ENCODE results near the gene NDOR1. TPM values are rescaled to one million over a fixed set of nuclear protein-coding genes. Genes with fewer than 3 reads are reported as not detected.

The NDOR1 gene
- total and polyA plus RNA-seq, 2 of the 8 experiments (the other 6 are each of a cell fraction or from before 2014, with no cell fraction given) = 25.7 to 32.3 TPM

DNA sequence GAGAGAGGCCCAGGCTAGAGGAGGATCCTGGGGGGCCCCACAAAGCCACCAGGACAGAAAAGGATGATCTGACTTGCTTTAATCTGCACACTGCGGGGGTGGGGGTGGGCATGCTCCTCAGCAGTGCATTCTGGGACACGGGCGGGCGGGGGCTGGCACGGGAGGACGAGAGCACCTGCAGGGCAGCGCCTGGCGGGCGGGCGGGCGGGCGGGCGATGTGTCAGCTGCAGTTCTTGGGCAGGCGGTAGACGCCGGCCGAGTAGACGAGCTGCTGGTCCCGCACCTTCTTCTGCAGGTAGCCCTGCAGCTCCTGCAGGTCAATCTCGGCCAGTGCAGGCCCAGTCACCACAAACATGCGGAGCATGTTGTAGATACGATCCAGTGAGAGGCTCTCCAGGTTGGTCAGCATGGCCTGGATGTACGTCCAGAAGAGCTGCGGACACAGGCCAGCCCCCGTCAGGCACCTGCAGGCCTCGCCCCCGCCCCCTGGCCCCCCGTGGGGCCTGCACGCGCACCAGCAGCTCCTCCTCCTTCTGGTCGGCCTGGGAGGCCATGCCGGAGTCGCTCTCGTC is 30.7 kb upstream of the NDOR1 start:
- CTCF ChIA-PET (ENCODE audit: partially characterized antibody) = interaction anchor here (0.6 to 3.9 kb wide), 30 partner anchors 8 to 179 kb away, joined by 3 to 47 read pairs (median 4); partner anchors contain the start of genes ABCA2, ANAPC2, CLIC3 and GRIN1
- no peaks in the 10 kb centered on the region for H3K79me2 ChIP-seq (ENCODE audit: control insufficient read depth in 1 of 2, insufficient read depth in 2 of 2, low read length in 2 of 2)
- no peak overlapping the region for H2BK15ac ChIP-seq (ENCODE audit: low read length)
- FAIRE-seq = no peak
- H3K56ac ChIP-seq (replicated peaks; ENCODE audit: insufficient read length, low read depth, low read length) = no peak overlapping the region
- no peak overlapping the region for H3K9ac ChIP-seq (replicated peaks in 1 of 4; ENCODE audit: extremely low read depth in 1 of 4, low read depth in 3 of 4, low read length in 3 of 4)
- H4K8ac ChIP-seq (ENCODE audit: extremely low read depth, insufficient read depth, low read length) = no peak overlapping the region
- no peak overlapping the region for H2BK12ac ChIP-seq (ENCODE audit: low read depth, low read length)
- H2BK120ac ChIP-seq (replicated peaks; ENCODE audit: low read depth, low read length) = no peak overlapping the region
- no peaks in the 10 kb centered on the region for H3K9me3 ChIP-seq (ENCODE audit: insufficient read depth in 2 of 2, low read depth in 1 of 2, low read length in 1 of 2)
- peaks cover 0 to 15% (median 10%) of the 10 kb centered on the region in 4 experiments; a peak in 6 of 7 replicates for H3K4me1 ChIP-seq (replicated peaks in 1 of 4; ENCODE audit: control insufficient read depth in 3 of 4, insufficient read depth in 4 of 4, low read length in 3 of 4)
- TF ChIP-seq CREB1 (IDR thresholded peaks at IDR 0.05) (no peak), SP4 (IDR thresholded peaks at IDR 0.05; ENCODE audit: low read length) (no peak), RAD21 (IDR thresholded peaks at IDR 0.05 in 1 of 2, conservative IDR thresholded peaks at IDR 0.05 in 1 of 2; ENCODE audit: low read depth in 2 of 2, low read length in 2 of 2) (peak in 1 of 2 experiments; percentile 8; a peak in 1 of 4 replicates)
- TF ChIP-seq, protein P1, sequence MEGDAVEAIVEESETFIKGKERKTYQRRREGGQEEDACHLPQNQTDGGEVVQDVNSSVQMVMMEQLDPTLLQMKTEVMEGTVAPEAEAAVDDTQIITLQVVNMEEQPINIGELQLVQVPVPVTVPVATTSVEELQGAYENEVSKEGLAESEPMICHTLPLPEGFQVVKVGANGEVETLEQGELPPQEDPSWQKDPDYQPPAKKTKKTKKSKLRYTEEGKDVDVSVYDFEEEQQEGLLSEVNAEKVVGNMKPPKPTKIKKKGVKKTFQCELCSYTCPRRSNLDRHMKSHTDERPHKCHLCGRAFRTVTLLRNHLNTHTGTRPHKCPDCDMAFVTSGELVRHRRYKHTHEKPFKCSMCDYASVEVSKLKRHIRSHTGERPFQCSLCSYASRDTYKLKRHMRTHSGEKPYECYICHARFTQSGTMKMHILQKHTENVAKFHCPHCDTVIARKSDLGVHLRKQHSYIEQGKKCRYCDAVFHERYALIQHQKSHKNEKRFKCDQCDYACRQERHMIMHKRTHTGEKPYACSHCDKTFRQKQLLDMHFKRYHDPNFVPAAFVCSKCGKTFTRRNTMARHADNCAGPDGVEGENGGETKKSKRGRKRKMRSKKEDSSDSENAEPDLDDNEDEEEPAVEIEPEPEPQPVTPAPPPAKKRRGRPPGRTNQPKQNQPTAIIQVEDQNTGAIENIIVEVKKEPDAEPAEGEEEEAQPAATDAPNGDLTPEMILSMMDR (IDR thresholded peaks at IDR 0.05; ENCODE audit: control extremely low read depth in 1 of 3, insufficient read depth in 1 of 3, low read depth in 1 of 3, low read length in 3 of 3) = peak in 1 of 3 experiments; percentile 34; a peak in 1 of 4 replicates
- H2AK5ac ChIP-seq (ENCODE audit: low read depth, low read length) = no peak overlapping the region
- H3K4me2 ChIP-seq (ENCODE audit: insufficient read depth in 1 of 2, low read depth in 2 of 2, low read length in 2 of 2) = peak overlapping the region in 1 of 2 experiments; percentile 30; a peak in 1 of 4 replicates
- H2AFZ ChIP-seq (ENCODE audit: low read length) = no peak overlapping the region
- no peak overlapping the region for H3K27ac ChIP-seq (ENCODE audit: low read depth, low read length)
- no peak overlapping the region for H2BK20ac ChIP-seq (ENCODE audit: low read length)
- peak in 1 of 2 experiments; percentile 67 for DNase-seq (ENCODE audit: low read depth in 1 of 2, low spot score in 2 of 2)
- H3K4me3 ChIP-seq (ENCODE audit: extremely low read depth in 1 of 4, insufficient read depth in 2 of 4, low read depth in 3 of 4, low read length in 4 of 4) = peak overlapping the region in 1 of 4 experiments; percentile 27; a peak in 1 of 8 replicates
- no peak overlapping the region for H3K4ac ChIP-seq (replicated peaks; ENCODE audit: insufficient read length, low read depth, low read length)
- H3K79me1 ChIP-seq (ENCODE audit: low read depth, low read length) = no peaks in the 10 kb centered on the region
- POLR2A ChIA-PET (ENCODE audit: partially characterized antibody) = interaction anchor here (0.7 to 3.7 kb wide), 20 partner anchors 8 to 105 kb away, joined by 3 to 15 read pairs (median 4); partner anchors contain the start of genes MAN1B1, NDOR1, SSNA1 and TMEM203
- peaks cover 7 to 27% (median 22%) of the 10 kb centered on the region in 4 experiments for H3K27me3 ChIP-seq (replicated peaks in 1 of 4; ENCODE audit: control insufficient read depth in 3 of 4, extremely low read depth in 1 of 4, insufficient read depth in 3 of 4, low read length in 3 of 4)
- H3K23ac ChIP-seq (ENCODE audit: insufficient read length) = no peak overlapping the region
- H3K14ac ChIP-seq (ENCODE audit: insufficient read length) = no peak overlapping the region
- H3K36me3 ChIP-seq (ENCODE audit: control insufficient read depth in 2 of 4, insufficient read depth in 4 of 4, low read length in 3 of 4) = peaks cover 0 to 1% (median 0%) of the 10 kb centered on the region in 4 experiments; a peak in 1 of 8 replicates
- 65% methylated on average over 15 of the region's 34 CpGs; no CpG with 5 or more reads in 1 of the 2 experiments for WGBS, 2 experiments (ENCODE audit: extremely low coverage in 1 of 2, insufficient coverage in 1 of 2, insufficient read length in 1 of 2, insufficient replicate concordance in 2 of 2, low coverage in 1 of 2, low lambda C conversion rate in 2 of 2, missing lambda C conversion rate in 1 of 2)
- H4K5ac ChIP-seq (ENCODE audit: insufficient read length, low read depth, low read length) = no peak overlapping the region
- H3K23me2 ChIP-seq (ENCODE audit: low read depth, low read length) = no peaks in the 10 kb centered on the region; the same call in 1 of the 2 replicates
- no peak overlapping the region for H3K18ac ChIP-seq (ENCODE audit: extremely low read depth, low read length)
- H2BK5ac ChIP-seq (ENCODE audit: low read depth, low read length) = no peak overlapping the region
- H4K20me1 ChIP-seq (replicated peaks in 1 of 2; ENCODE audit: control insufficient read depth in 1 of 2, insufficient read depth in 2 of 2, low read length in 2 of 2) = peaks cover 2 to 17% of the 10 kb centered on the region in 2 experiments
- H4K91ac ChIP-seq (replicated peaks; ENCODE audit: insufficient read length, low read length) = no peak overlapping the region

Measured in H1 (cell line).